Kidney capillary endothelial cell (primary cell): ENCODE data around the gene ARID3B.

Source experiments
- DNase-seq: peaks from one replicate; pipeline ENCODE4 v3.0.0-alpha.2; 2018; ENCODE audit warnings: low spot score

ARID3B gene

DNA sequence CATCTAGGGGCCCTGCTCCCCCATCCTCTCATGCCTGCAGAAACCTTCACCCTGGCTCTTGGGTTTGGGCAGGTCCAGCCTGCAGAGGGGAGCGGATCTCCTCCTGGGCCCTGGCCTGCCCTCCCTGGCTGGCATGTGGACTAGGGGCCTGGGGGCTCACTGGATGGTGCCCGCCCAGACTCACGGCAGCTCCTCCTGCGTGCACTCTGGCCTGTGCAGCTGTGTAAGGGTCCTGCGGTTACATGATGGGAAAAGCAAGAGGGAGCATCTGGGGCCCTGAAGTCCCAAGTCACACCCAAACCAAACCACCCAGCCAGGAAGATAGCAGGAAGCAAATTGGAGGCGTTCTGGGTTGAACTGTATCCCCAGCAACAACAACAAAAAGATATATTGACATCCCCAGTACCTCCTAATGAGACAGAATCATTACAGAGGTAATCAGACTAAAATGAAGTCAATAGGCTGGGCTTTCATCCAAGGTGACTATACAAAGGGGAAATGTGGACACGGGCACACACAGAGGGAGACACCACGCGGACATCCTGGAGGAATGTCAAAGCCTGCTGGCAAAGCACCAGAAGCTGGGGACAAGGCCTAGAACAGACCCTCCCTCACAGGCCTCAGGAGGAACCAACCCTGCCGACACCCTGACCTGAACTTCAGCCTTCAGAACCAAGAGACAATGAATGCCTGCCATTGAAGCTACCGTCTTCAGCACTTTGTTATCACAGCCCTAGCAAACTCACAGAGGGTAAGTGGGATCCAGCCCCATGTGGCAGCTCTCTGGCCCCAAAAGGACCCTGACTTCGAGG lies 64.2 kb downstream of the ARID3B start:
- DNase-seq: no peak

DNA sequence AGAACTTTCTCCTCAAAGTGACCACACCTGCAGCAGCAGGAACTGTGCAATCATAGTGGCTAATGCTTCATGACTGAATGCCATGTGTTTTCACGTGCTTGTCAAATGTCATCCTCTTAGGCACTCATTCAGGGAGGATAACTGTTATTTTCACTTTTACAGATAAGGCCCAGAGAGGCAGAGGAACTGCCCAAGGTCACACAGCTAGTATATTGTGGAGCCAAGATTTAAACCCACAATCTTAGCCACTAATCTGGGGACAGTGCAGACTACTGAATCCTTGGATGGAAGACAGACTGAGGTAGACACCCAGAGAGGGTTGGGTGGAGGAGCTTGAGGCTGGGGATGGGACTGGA lies 64.8 kb downstream of the ARID3B start:
- DNase-seq: no peak

DNA sequence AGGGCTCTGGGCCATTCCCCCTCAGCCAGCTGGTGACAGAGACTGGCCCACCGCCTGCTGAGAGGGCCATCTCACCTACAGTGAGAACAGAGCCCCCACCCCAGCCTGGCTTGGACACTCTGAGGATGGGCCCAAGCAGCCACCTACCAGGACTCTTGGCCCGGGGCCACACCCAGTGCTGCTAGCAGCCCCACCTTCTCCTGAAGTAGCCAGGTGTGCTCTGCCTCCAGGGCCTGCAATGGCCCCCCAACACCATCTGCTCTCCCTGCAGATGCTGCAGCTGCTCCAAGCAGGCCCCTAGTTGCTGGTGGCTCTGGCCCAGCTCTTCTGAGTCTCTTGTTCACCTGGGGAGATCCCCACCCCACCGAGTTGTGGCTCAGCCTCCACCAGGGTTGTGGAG lies 67.8 kb downstream of the ARID3B start:
- no peak for DNase-seq

DNA sequence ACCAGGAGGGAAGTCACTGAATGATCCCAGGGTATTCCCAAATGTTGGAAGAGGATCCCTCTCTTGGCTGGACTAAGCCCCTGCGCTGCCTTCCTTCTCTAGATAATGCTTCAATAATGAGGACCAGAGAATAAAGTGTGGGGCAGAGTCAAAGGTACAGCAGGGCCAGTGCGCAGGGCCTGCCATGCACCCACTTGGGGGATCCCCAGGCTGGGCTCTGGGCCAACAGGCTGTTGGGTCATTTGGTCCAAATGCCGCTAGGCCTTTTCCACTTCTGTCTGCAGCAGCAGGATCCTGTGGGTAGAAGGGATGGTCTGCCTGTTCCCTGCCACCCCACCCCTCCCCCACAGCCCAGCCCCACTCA lies 68.9 kb downstream of the ARID3B start:
- no peak for DNase-seq

DNA sequence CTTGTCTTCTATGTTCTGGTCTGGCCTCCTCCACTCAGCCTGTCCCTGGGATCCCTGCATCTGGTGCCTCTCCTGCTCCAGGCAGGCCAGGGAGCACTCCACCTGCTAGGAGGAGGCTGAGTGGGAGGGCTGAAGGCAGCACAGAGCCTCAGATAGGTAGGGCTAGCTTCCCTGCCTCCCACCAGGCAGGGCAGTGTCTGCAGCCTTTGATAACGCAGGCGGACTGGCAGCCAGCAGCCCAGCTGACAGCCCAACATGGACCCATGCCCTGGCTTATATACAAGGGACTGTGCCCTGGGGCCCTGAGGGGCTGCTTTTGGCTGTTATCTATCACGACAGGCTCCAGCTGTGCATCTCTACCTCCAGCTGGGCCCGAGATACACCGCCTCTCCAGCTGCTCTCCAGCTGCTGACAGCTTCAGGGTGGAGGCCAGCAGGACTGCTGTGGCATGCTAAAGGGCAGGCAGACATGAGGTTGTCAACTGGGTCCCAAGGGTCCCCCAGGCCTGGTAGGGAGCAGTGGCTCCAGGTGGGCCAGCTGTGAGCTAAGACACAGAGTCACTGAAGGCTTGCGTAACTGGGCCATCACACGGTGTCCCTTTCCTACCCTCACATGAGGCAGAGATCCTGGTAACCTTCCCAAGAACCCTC lies 69.4 kb downstream of the ARID3B start:
- no peak for DNase-seq

DNA sequence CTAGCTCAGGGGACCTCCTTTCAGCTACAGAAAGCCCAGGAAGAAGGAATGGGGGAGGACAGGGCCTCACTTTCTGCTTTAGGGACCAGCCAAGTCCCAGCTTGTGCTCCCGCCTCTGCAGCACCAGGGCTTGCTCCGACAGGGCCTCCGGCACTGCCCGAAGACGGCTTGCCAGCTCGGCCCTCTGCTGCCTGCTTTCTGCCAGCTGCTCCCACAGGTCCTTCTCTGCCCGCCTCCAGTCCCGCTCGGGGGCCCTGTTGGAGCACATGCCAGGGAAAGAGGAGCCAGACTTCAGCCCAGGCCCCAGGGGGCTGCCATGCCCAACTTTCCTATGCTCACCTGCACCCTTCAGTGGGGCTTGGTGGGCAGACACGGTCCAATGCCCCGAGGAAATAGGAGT lies 70.3 kb downstream of the ARID3B start:
- DNase-seq: no peak

DNA sequence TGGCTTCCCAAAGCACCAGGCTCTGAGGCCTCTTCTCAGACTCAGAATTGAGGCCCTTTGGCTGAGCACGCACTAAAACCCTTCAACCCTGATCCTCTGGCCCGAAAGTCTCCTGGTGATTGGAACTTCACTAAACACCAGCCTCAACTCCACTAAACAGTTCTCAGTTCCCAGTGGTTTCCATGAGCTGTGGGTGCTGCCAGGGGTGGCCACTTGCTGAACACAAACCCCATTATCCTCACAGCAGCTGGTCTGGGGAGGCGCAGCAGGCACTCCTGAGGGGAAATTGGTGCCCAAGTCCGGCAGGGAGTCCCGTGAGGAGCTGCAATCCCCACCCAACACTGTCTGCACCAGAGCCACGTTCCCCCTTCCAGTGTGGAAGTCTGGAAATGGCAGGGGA lies 70.8 kb downstream of the ARID3B start:
- DNase-seq: no peak

DNA sequence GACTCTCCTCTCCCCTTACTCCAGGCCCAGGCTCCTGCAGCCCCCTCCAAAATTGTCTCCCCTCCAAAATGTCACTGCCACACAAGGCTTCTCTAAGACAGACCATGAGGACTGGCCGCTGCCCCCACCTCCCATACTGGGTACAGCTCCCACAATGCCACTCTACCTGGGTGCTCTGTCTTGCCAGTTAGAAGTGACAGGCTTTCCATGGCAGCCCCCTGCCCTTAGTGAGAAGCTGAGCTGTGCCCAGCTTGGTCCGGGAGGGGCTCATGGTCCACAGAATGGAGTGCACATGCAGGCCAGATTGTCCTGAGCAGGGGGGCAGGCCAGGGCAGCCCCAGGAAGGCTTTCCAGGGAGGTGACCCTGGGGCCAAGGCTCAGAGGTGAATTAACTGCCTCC lies 71.7 kb downstream of the ARID3B start:
- no peak for DNase-seq

DNA sequence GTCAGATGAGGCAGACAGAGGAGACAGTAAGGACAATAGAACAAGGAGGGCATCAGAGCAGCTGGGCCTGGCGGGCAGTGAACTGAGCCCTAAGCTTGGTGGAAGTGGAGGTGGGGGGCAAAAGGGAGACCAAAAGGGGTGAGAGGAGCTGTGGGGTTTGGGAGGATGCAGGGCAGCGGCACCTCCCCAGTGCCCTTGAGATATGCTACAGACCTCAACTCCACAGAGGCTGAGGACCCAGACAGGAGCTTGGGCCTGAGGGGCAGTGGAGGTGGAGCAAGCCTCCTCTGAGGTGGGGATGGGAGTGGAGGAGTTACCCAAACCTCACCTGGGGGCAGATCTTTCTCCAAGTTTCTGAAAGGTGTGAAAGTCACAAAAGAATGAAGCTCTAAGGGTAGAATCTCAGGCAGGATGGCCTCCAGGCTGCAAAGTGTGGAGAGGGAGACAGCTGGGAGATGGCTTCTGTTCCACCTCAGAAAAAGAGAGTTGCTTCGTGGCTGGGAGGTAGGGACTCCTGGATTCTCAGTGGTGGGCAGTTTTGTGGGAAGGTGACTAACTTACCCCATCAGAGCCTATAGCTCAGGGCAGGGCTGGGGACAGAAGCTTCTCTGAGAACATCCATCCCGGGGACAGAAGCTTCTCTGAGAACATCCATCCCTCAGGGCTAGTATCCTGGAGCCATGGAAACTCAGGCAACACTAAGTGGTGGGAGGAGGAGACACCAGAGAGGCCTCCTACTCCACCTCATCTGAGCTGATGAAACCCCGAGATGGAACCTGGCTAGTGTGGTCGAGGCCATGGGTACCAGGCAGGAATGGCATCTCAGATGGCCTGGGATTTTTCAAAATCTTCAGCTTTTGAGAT lies 72.3 kb downstream of the ARID3B start:
- no peak for DNase-seq

DNA sequence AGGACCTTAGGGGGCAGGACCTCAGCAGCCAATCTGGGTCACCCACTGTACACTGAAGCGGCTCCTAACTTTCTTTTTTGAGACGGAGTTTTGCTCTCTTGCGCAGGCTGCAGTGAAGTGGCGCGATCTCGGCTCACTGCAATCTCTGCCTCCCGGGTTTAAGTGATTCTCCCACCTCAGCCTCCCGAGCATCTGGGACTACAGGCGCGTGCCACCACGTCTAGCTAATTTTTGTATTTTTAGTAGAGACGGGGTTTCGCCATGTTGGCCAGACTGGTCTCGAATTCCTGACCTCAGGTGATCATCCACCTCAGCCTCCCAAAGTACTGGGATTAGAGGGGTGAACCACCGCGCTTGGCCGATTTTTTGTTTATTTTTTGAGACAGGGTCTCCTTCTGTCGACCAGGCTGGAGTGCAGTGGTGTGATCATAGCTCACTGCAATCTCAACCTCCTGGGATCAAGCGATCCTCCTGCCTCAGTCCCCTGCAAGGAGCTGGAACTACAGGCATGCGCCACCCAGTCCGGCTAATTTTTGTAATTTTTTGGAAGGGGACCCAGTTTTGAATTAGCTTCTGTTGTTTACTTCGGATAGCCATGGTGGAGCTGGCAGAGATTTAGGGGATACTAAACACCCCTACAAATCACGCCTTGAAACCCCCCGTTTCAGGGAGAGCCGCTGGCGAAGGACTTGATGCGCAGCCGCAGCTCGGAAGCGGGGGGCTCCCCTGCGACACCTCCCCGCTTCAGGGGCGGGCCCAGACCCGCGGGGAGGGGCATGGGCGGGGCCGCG lies 73.1 kb downstream of the ARID3B start:
- DNase-seq: no peak

DNA sequence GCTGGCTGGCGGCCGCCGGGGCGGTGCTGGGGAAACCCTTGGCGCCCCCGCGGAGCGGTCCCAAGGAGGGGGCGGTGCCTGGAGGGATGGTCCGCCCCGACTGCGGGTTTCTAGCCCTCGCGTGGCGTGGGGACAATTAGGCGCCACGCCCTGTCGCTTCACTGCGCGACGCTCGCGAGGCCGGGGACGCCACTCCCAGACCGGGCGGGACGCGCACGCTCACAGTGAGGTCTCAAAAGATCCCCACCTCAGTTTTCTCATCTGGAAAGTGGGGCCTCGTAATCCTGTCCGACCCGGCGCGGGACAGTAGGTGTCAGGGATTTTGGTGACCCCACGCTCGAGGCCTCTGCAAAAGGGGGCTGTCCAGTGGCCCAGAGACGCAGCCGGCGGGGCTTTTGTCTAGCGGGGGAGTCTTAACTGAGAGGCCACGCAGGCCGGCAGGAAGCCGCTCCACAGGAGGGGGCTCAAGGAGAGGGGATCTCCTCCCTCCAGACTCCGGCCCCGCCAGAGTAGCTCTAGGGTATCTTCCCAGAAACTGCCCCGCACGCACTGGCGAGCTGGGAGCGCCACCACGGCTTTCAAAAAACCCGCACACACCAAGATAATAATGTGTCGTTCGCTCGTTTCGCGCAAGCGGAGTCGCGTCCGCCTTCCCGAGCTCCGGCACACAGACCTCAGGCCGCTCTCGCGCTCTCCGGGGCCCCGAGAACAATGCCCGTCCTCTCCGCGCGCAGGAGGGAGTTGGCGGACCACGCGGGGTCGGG lies 73.9 kb downstream of the ARID3B start:
- peak; percentile 67 for DNase-seq

DNA sequence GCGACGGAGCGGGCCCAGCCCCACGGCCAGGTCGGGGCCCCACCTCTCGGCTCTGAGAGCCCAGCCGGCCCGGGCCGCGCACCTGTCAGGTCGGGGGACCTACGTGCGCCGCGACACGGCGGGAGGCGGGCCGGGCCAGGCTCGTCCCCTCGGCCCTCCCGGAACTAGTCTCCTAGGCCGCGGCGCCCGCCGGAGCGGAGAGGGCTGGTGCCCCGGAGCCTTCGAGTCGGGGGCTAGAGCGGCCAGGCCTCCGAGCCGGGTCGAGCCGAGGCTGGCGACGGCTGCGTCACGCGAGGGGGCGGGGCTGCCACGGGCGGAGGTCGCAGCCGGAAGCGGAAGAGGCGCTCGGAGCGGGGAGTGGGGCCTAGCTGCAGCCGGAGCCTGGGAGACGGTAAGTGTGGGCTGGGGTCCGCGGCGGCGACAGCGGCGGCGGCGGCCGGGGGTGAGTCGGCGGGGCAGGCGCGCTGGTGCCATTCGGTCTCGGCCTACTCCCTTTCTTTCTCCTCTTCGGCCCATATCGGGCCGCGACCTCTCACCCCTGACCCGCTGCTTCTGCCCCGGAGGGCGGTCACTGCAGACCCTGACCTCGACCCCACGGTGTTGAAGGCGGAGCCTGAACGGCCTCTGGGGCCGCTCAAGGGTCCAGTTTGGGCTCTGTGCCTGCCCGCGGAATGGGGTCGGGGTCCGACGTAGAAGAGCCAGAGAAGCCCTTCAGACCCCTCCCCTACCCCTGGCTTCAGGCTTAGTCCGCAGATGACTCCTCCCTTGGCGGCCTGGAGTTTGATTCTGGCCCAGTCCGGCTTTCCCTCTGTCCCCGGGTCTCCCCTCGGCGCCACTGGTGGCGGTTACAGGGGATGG lies 74.7 kb downstream of the ARID3B start, which contains the start of gene CLK3:
CLK3 (plus strand) TSS at position 329 of the 858 bp plus-strand sequence. CDS start 3,361 bp downstream, outside the sequence.
- peak; percentile 85 for DNase-seq

DNA sequence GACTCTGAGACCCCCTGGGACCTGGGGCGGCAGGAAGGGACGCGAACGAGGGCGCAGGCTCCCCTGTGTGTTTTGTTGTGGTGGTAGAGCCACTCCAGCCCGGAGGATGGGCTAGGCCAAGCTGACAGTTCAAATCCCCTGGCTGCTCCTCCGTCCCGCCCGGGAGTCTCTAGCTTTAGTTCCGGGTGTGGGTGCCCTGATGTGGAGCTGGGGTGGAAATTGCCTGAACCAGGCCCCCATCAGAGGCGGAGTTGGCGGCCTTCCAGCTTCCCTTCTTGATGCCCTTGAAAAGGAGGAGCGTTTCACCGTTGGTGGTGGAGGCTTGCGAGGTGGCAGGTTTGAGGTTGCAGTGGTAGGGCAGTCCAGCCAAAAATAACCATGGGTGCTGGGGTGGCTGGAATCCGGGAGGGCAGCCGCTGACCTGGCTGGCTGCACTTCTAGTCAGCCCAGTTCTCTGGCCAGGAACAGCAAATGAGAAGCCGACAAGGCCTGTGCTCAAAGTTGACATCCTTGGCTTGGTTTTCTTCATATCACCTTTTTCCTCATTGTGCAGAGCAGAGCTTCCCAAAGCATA lies 75.4 kb downstream of the ARID3B start:
- peak; percentile 26 for DNase-seq

DNA sequence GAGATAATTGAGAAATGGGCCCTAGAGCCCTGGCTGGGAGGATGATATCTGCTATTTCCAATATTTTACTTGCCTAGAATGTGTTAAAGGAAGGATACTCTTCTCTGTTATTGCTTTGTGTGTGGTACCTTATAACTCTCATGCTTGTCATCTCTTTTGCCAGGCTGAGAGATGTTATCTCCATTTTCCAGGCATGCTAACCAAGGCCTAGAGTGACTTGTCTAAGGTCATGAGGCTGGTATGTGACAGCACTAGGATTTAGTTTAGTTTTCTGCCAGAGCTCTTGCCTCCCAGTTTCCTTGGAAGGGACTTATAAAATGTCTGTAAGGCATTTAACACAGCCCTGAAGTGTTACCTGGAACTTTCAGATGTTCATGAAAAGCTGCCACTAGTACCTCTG lies 76.0 kb downstream of the ARID3B start:
- DNase-seq: no peak

DNA sequence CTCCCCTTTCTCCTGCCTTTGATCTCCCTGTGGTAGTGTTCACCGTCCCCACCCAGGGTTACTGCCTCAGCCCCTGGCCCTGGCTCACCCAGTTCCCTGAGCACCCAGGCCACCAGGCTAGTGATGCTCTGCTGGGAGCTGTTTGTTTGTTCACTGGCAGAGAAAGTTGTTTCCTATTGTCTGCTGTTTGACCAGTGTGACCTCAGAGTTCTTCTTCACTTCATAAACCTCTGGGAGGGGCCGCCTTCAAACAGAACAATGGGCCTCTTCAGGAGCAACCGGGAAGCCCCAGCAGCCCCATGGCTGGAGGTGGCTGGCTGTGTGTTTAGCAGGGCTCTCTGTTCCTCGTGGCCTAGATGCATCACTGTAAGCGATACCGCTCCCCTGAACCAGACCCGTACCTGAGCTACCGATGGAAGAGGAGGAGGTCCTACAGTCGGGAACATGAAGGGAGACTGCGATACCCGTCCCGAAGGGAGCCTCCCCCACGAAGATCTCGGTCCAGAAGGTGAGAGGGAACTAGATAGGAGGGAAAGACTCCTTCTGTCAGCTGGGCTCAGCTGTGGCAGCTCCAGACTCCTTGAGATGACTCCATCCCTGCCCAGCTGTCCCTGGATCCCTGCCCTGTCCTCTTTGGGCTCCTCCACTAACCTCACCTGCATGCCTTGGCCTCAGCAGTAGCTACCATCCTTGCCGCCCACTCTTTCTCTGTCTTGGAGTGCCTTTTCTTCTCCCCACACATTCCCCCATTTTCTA lies 78.0 kb downstream of the ARID3B start:
- no peak for DNase-seq

DNA sequence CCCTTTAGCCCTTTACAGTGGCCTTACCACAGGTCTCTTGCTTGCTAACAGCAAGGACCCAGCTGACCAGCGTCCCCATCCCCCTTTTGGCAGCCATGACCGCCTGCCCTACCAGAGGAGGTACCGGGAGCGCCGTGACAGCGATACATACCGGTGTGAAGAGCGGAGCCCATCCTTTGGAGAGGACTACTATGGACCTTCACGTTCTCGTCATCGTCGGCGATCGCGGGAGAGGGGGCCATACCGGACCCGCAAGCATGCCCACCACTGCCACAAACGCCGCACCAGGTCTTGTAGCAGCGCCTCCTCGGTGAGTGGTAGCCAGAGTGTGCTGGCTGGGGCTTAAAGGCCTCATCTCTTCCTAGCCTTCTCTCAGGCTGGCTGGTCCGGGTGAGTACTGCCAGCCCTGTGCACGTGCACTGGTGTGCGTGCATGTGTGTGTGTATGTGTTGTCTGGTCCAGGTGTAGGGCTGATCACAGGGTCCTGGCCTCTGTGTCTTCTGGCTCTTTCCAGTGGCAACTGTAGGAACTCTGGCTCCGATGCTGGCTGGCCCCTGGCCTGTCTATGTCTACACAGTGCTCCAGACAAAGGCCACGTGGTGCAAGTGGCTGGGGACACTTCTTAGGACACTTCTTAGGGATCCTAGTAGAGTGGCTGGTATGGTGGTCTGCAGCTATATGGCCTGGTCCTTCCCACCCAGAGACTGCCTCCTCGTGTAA lies 79.1 kb downstream of the ARID3B start:
- no peak for DNase-seq

DNA sequence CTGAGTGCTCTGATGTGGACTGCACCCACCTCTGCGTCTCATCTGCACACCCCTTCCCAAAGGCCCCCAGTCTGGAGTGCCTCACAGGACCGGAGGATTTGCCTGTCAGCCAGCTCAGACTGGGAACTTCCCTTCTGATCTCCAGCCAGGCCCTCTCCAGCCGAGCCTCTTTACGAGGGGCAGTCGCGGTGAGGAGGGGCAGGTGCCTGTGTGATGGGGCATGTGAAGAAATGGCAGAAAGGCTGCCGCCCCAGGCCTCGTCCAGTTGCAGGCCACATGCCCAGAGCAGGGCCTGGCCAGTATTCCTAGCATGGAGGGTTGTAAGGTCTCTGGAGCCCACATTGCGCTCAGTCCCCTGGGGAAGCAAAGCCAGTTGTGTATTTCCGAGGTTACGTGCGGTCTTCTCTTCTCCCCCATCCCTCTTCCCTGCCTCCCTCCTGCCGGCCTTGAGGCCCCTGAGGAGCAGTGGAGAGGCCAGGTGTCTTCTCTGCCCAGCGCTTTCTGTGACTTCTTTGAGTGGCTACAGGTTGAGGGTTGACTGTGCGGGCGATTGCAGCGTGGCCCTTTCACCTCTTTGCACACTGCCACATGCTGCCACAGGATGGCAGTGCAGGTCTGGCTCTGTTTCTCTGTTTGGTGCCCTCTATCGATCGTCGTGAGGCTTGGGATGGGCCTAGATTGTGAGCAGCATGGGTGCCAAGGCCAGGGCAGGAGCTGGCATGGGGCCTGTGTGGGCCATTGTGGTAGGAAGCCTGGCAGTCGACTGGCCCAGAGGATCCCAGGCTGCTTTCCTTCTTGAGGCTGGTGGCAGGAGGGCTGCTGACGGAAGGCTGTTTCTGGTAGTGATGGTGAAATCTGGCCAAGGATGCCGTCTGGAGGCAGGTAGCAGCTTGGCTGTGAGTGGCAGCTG lies 79.9 kb downstream of the ARID3B start:
- DNase-seq: peak; percentile 62
